ENCODE data around the gene MTURN. TPM values are rescaled to one million over a fixed set of nuclear protein-coding genes. Genes with fewer than 3 reads are reported as not detected.

MTURN gene
- polyA plus RNA-seq, 2 of the 4 experiments (the other 2 are of a cell fraction): 2.3 to 2.5 TPM

GRCh38 chr7:30143748-30144251, 9.0 kb downstream of the MTURN start:
- no peak overlapping the region for H3K27ac ChIP-seq
- no peak for FAIRE-seq
- no peak for ATAC-seq
- H3K4me1 ChIP-seq: peaks cover 16% of the 10 kb centered on the region
- no peak overlapping the region for H3K4me2 ChIP-seq
- DNase-seq (ENCODE audit: low read depth in 1 of 2, low spot score in 1 of 2): no peak
- POLR2A ChIA-PET: no interaction called here
- no peak overlapping the region for H3K4me3 ChIP-seq
- TF ChIP-seq KDM1A (IDR thresholded peaks at IDR 0.05; ENCODE audit: low read depth) (no peak), HOXA7 (CRISPR knock-in tag; IDR thresholded peaks at IDR 0.05) (no peak), RAD21 (conservative IDR thresholded peaks at IDR 0.05 in 1 of 2, IDR thresholded peaks at IDR 0.05 in 1 of 2) (no peak), ZFP36 (IDR thresholded peaks at IDR 0.05; ENCODE audit: borderline replicate concordance, partially characterized antibody) (no peak), HOXB5 (CRISPR knock-in tag; IDR thresholded peaks at IDR 0.05) (no peak), ZSCAN20 (CRISPR knock-in tag; IDR thresholded peaks at IDR 0.05) (no peak), FOSL2 (IDR thresholded peaks at IDR 0.05) (no peak), FOSL2 (CRISPR knock-in tag; IDR thresholded peaks at IDR 0.05) (no peak), TP53 (CRISPR knock-in tag; IDR thresholded peaks at IDR 0.05) (no peak), EHF (CRISPR knock-in tag; IDR thresholded peaks at IDR 0.05) (no peak), PBX3 (IDR thresholded peaks at IDR 0.05) (no peak), CEBPB (IDR thresholded peaks at IDR 0.05) (no peak), NR3C1 (IDR thresholded peaks at IDR 0.05) (no peak), ZC3H11A (IDR thresholded peaks at IDR 0.05) (no peak), CHD4 (IDR thresholded peaks at IDR 0.05; ENCODE audit: borderline replicate concordance) (no peak), HES2 (IDR thresholded peaks at IDR 0.05) (no peak), JUNB (IDR thresholded peaks at IDR 0.05) (no peak), POLR2AphosphoS2 (conservative IDR thresholded peaks at IDR 0.05; ENCODE audit: low read length) (no peak), HDAC2 (IDR thresholded peaks at IDR 0.05) (no peak)
- CTCF ChIA-PET: interaction anchor here (0.8 to 1.4 kb wide), 3 partner anchors 13 to 70 kb away, joined by 3 to 4 read pairs (median 3); no protein-coding TSS in a partner anchor
- 88% methylated on average over 1 of the region's 1 CpG for WGBS (ENCODE audit: missing lambda C conversion rate)
- H3K9me3 ChIP-seq: no peaks in the 10 kb centered on the region

GRCh38 chr7:30144657-30145306, 10.0 kb downstream of the MTURN start:
- WGBS (ENCODE audit: missing lambda C conversion rate): 72% methylated on average over 5 of the region's 5 CpGs
- Histone ChIP-seq H3K4me1 (peaks cover 16% of the 10 kb centered on the region), H3K27ac (no peak overlapping the region), H3K4me2 (no peak overlapping the region), H3K4me3 (no peak overlapping the region), H3K9me3 (no peaks in the 10 kb centered on the region)
- no peak for TF ChIP-seq JUN (IDR thresholded peaks at IDR 0.05)
- no peak for TF ChIP-seq MYC (IDR thresholded peaks at IDR 0.05; ENCODE audit: borderline replicate concordance, low read length)
- TF ChIP-seq SREBF2 (IDR thresholded peaks at IDR 0.05): no peak
- no peak for TF ChIP-seq CHD2 (IDR thresholded peaks at IDR 0.05; ENCODE audit: low read length, partially characterized antibody)
- CTCF ChIA-PET: interaction anchor here (1.4 kb wide), 1 partner anchor 71 kb away, joined by 4 read pairs; no protein-coding TSS in a partner anchor
- POLR2A ChIA-PET: no interaction called here
- DNase-seq (ENCODE audit: low read depth in 1 of 2, low spot score in 1 of 2) (no peak), FAIRE-seq (no peak), ATAC-seq (no peak)

GRCh38 chr7:30145426-30145970, 10.7 kb downstream of the MTURN start:
- ATAC-seq (no peak), DNase-seq (ENCODE audit: low read depth in 1 of 2, low spot score in 1 of 2) (no peak), FAIRE-seq (no peak)
- TF ChIP-seq POLR2A (IDR thresholded peaks at IDR 0.05; ENCODE audit: low read length) (no peak), GATA3 (IDR thresholded peaks at IDR 0.05; ENCODE audit: borderline replicate concordance) (no peak), ZC3H11A (IDR thresholded peaks at IDR 0.05) (no peak)
- ChIA-PET CTCF (interaction anchor here (1.2 kb wide), 1 partner anchor 131 kb away, joined by 3 read pairs; no protein-coding TSS in a partner anchor), POLR2A (interaction anchor here (0.6 kb wide), 1 partner anchor 332 kb away, joined by 4 read pairs; no protein-coding TSS in a partner anchor)
- H3K4me1 ChIP-seq: peaks cover 16% of the 10 kb centered on the region
- H3K9me3 ChIP-seq: no peaks in the 10 kb centered on the region
- H3K4me3 ChIP-seq: no peak overlapping the region
- no peak overlapping the region for H3K27ac ChIP-seq
- no peak overlapping the region for H3K4me2 ChIP-seq
- 82% methylated on average over 6 of the region's 6 CpGs for WGBS (ENCODE audit: missing lambda C conversion rate)
